ENCODE measurements around the gene DNAAF1. TPM values are rescaled to one million over a fixed set of nuclear protein-coding genes. Genes with fewer than 3 reads are reported as not detected.

The DNAAF1 gene
- total and polyA plus RNA-seq, 2 donors = 0.85 TPM; not detected in 1

DNA sequence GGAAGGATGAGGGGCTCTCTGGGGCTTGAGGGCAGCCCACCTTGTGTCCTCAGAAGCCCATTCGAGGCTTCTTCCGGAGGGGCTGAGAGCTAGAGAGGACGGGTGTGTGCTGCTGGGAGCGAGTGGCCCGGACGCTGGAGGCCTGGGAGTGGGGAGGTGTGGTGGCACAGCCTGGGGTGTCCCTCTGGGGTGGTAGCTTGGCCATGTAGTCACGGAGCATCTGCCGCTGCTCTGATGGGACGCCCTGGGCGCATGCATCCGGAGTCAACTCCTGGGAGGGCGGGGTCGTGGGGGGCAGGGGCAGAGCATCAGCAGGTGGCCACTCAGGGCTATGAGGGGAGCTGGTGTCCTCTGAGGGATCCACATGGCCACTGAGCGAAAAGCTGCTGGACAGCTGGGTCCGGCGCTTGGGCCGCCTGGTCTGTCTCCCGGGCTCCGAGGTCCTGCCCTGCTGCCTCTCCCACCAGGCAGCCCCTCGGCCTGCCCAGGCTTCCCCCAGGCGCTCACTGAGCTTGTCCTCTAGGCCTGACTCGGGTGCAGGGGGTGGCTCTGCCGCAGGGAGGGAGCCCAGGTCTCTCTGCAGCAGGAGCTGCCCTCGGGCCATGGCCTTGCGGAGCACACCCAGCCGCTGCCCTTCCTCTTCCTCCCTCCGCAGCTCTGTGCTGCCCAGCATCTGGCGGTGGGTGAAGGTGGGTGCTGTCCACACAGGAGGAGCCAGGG is 33.9 kb downstream of the DNAAF1 start:
- Histone ChIP-seq H3K4me1 (ENCODE audit: insufficient read depth) (no peaks in the 10 kb centered on the region), H3K27ac (ENCODE audit: low read depth) (no peak overlapping the region), H3K4me3 (ENCODE audit: low read depth, low read length) (no peak overlapping the region), H3K36me3 (ENCODE audit: insufficient read depth) (peaks cover 9% of the 10 kb centered on the region)
- 90% methylated on average over 28 of the region's 28 CpGs for WGBS
- no peak for DNase-seq (ENCODE audit: extremely low spot score)

GRCh38 chr16:84179612-84180320 is 34.7 kb downstream of the DNAAF1 start:
- WGBS = 85% methylated on average over 33 of the region's 33 CpGs
- Histone ChIP-seq H3K27ac (ENCODE audit: low read depth) (no peak overlapping the region), H3K4me1 (ENCODE audit: insufficient read depth) (no peaks in the 10 kb centered on the region), H3K36me3 (ENCODE audit: insufficient read depth) (peaks cover 9% of the 10 kb centered on the region), H3K4me3 (ENCODE audit: low read depth, low read length) (no peak overlapping the region)
- DNase-seq (ENCODE audit: extremely low spot score) = no peak

DNA sequence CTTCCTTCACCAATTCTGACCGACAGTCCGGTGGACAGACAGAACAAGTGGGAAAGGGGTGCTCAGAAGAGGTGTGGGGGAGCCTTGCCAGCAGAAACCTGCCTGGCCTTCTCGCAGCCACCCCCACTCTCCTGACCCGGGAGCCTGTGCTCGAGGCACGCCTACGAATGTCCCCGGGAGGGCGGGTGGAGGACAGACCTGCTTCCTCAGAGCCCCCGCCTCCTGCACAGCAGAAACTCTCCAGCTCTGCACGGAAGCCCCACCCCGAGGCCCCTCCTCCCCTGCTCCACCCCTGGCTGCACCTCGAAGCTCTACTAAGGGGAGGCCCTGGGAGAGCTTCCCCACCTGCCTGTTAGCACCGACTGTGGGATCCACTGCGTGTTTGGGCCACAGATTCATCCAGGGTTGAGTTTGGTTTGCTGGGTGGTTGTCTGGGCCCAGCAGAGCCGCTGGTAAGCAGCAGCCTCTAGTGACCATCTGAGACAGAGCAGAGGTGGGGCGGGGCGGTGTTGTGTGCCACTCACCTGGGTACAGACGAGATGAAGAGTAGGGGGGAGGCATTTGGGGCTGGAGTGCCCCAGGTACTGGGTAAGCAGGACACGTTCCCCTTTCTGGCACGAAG is 35.5 kb downstream of the DNAAF1 start:
- peaks cover 9% of the 10 kb centered on the region for H3K36me3 ChIP-seq (ENCODE audit: insufficient read depth)
- H3K4me3 ChIP-seq (ENCODE audit: low read depth, low read length) = no peak overlapping the region
- H3K4me1 ChIP-seq (ENCODE audit: insufficient read depth) = no peaks in the 10 kb centered on the region
- no peak overlapping the region for H3K27ac ChIP-seq (ENCODE audit: low read depth)
- DNase-seq (ENCODE audit: extremely low spot score) = no peak
- WGBS = 79% methylated on average over 21 of the region's 21 CpGs

GRCh38 chr16:84181144-84181915 is 36.2 kb downstream of the DNAAF1 start:
- Histone ChIP-seq H3K4me1 (ENCODE audit: insufficient read depth) (no peaks in the 10 kb centered on the region), H3K4me3 (ENCODE audit: low read depth, low read length) (no peak overlapping the region), H3K27ac (ENCODE audit: low read depth) (no peak overlapping the region), H3K36me3 (ENCODE audit: insufficient read depth) (peaks cover 9% of the 10 kb centered on the region)
- DNase-seq (ENCODE audit: extremely low spot score) = no peak
- WGBS = 93% methylated on average over 41 of the region's 41 CpGs

DNA sequence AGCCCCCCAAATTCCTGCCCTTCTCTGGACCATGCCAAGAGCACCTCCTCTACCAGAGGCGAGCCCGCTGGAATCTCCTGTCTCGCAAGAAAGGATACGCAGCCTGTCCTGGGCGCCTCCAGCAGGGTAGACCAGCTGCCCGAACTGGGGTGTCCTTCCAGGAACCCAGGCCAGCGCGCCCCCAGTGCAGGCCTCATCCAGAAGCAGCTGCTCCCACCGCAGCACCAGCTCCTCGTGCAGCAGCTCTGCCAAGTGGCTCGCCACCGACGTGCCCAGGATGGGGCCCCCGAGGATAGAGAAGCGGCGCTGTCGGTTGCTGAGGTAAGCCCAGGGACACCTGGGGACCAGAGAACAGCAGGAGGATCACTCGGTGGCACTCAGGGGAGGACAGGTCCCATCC is 37.0 kb downstream of the DNAAF1 start:
- no peak overlapping the region for H3K4me3 ChIP-seq (ENCODE audit: low read depth, low read length)
- 96% methylated on average over 18 of the region's 18 CpGs for WGBS
- no peak overlapping the region for H3K27ac ChIP-seq (ENCODE audit: low read depth)
- DNase-seq (ENCODE audit: extremely low spot score) = no peak
- H3K36me3 ChIP-seq (ENCODE audit: insufficient read depth) = peaks cover 9% of the 10 kb centered on the region
- no peaks in the 10 kb centered on the region for H3K4me1 ChIP-seq (ENCODE audit: insufficient read depth)

DNA sequence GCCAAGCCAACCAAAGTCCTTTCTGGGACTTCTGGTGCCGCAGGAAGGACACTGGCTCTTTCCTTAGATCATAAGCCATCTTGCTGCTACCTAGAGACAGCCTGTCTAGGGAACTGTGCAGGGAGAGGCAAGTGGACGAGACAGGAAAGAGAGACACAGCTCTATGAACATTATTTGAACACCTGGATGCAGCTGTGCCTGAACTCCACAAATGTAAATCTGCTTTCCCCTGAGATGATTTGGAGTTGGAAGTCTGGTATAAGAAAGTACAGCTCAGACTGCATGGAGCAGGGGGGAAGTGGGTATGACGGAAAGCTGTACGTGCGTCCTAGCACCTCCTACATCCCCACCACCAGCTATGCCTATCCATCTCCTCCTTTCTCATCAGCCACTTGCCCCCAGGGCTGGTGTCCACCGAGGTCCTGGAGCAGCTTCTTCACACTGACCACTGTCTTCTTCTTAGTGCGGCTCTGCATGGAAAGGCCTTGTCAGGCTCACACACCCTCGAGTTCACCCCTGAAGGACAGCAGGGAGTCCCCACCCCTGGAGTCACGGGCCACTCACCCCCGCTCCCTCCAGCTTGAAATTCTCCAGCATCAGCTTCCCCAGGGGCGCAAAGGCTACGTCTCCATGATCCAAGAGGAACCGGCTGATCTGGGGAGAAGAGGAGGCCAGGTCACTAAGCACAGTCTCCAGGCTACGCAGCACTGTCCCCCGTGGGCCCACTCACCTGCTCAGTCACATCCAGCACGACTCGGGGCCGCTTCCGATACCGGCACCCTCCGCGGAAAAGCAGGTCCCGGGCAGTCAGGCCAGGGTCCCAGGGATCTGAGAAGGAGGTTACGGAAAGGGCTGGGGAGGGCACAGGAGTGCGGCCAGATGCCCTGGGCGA is 37.8 kb downstream of the DNAAF1 start:
- no peak for DNase-seq (ENCODE audit: extremely low spot score)
- no peaks in the 10 kb centered on the region for H3K4me1 ChIP-seq (ENCODE audit: insufficient read depth)
- H3K27ac ChIP-seq (ENCODE audit: low read depth) = no peak overlapping the region
- 94% methylated on average over 26 of the region's 26 CpGs for WGBS
- no peak overlapping the region for H3K4me3 ChIP-seq (ENCODE audit: low read depth, low read length)
- H3K36me3 ChIP-seq (ENCODE audit: insufficient read depth) = peaks cover 9% of the 10 kb centered on the region

DNA sequence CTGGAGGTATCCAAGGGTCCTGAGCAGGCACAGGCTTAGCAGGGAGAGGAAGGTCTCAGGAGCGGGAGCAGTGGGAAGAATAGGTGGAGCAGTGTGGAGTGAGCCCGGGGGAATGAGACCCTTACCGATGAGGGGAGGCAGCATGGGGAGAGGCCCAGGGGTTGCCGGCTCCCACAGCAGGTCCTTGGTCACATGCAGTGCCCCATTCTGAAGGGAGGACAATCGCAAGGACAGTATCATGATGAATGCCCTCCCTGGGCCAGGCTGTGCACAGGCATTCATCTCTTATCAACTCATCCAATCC is 38.4 kb downstream of the DNAAF1 start:
- H3K4me1 ChIP-seq (ENCODE audit: insufficient read depth) = no peaks in the 10 kb centered on the region
- no peak for DNase-seq (ENCODE audit: extremely low spot score)
- no peak overlapping the region for H3K27ac ChIP-seq (ENCODE audit: low read depth)
- WGBS = 95% methylated on average over 5 of the region's 5 CpGs
- H3K36me3 ChIP-seq (ENCODE audit: insufficient read depth) = peaks cover 9% of the 10 kb centered on the region
- H3K4me3 ChIP-seq (ENCODE audit: low read depth, low read length) = no peak overlapping the region

- H3K27ac ChIP-seq (ENCODE audit: low read depth) = peak overlapping the region; percentile 18
- WGBS = 82% methylated on average over 11 of the region's 11 CpGs
- no peak overlapping the region for H3K4me3 ChIP-seq (ENCODE audit: low read depth, low read length)
- H3K36me3 ChIP-seq (ENCODE audit: insufficient read depth) = peaks cover 9% of the 10 kb centered on the region
- no peaks in the 10 kb centered on the region for H3K4me1 ChIP-seq (ENCODE audit: insufficient read depth)
- DNase-seq (ENCODE audit: extremely low spot score) = no peak
Observed at GRCh38 chr16:84183911-84184591, 38.9 kb downstream of the DNAAF1 start.

GRCh38 chr16:84184775-84185174 is 39.7 kb downstream of the DNAAF1 start:
- H3K36me3 ChIP-seq (ENCODE audit: insufficient read depth) = peaks cover 9% of the 10 kb centered on the region
- H3K27ac ChIP-seq (ENCODE audit: low read depth) = no peak overlapping the region
- no peak for DNase-seq (ENCODE audit: extremely low spot score)
- no peak overlapping the region for H3K4me3 ChIP-seq (ENCODE audit: low read depth, low read length)
- WGBS = 77% methylated on average over 10 of the region's 10 CpGs
- H3K4me1 ChIP-seq (ENCODE audit: insufficient read depth) = no peaks in the 10 kb centered on the region

GRCh38 chr16:84186685-84187437 is 41.8 kb downstream of the DNAAF1 start, which contains the start of gene TAF1C:
Gene TAF1C (minus strand): TSS chr16:84187057. CDS start chr16:84184988, 2,069 bp downstream.
- H3K36me3 ChIP-seq (ENCODE audit: insufficient read depth) = peaks cover 4% of the 10 kb centered on the region
- 2% methylated on average over 55 of the region's 55 CpGs for WGBS

GRCh38 chr16:84190731-84191388 is 45.8 kb downstream of the DNAAF1 start, which contains the start of gene ADAD2:
Gene ADAD2 (plus strand): TSS chr16:84191157. CDS start chr16:84191231, 74 bp downstream.
- no peak for DNase-seq (ENCODE audit: extremely low spot score)
- H3K4me3 ChIP-seq (ENCODE audit: low read depth, low read length) = no peak within 1 kb of the TSS
- no peak within 1 kb of the TSS for H3K27ac ChIP-seq (ENCODE audit: low read depth)
- H3K4me1 ChIP-seq (ENCODE audit: insufficient read depth) = no peaks in the 10 kb centered on the region
- H3K36me3 ChIP-seq (ENCODE audit: insufficient read depth) = no peaks in the 10 kb centered on the region
- 90% methylated on average over 47 of the region's 47 CpGs for WGBS

More at GRCh38 chr16:84186685-84187437, 41.8 kb downstream of the DNAAF1 start, which contains the start of gene TAF1C:
- Histone ChIP-seq H3K27ac (ENCODE audit: low read depth) (peak within 1 kb of the TSS; percentile 19), H3K4me1 (ENCODE audit: insufficient read depth) (no peaks in the 10 kb centered on the region), H3K4me3 (ENCODE audit: low read depth, low read length) (peak within 1 kb of the TSS; percentile 67)
- peak; percentile 69 for DNase-seq (ENCODE audit: extremely low spot score)

All from urinary bladder (tissue), 4 donors.